Neutrophil (primary cell): Measurements from ENCODE around the gene HSD17B8.

Experiments used
- H3K27ac ChIP-seq: fragments of 200-600 bp; sonication (generic); 2 replicates; pipeline ENCODE4 v1.5.1; 2016; ENCODE audit warnings: mild to moderate bottlenecking, moderate library complexity
- H3K27me3 ChIP-seq: fragments of 200-600 bp; sonication (generic); 2 replicates; pipeline ENCODE4 v1.6.0; 2016; ENCODE audit warnings: mild to moderate bottlenecking
- H3K36me3 ChIP-seq: fragments of 200-600 bp; sonication (generic); 2 replicates; pipeline ENCODE4 v1.5.1; 2017
- H3K4me1 ChIP-seq, 2 experiments: fragments of 200-600 bp in 1 of 2; sonication (generic) in 1 of 2; 1 replicate in 1 of 2; 2 replicates in 1 of 2; pipeline versions ENCODE4 v1.5.1 to v1.6.1; 2013 to 2016; ENCODE audit warnings: low read depth in 1 of 2, low read length in 1 of 2, mild to moderate bottlenecking in 1 of 2, moderate library complexity in 1 of 2; ENCODE audit not compliant: control insufficient read depth in 1 of 2, insufficient read depth in 1 of 2
- H3K4me3 ChIP-seq, 2 experiments: fragments of 200-600 bp in 1 of 2; sonication (generic) in 1 of 2; 1 replicate in 1 of 2; 2 replicates in 1 of 2; pipeline ENCODE4 v1.5.1; 2013 to 2016; ENCODE audit warnings: low read depth in 1 of 2, low read length in 1 of 2, mild to moderate bottlenecking in 1 of 2, moderate library complexity in 1 of 2
- H3K9me3 ChIP-seq: fragments of 200-600 bp; sonication (generic); 2 replicates; pipeline ENCODE4 v1.5.1; 2016
- TF ChIP-seq, protein P1 (sequence below): fragments of 200-600 bp; sonication (generic); IDR thresholded peaks from 2 replicates; pipeline ENCODE4 v1.5.1; 2016; ENCODE audit warnings: antibody characterized with exemption

The HSD17B8 gene

DNA sequence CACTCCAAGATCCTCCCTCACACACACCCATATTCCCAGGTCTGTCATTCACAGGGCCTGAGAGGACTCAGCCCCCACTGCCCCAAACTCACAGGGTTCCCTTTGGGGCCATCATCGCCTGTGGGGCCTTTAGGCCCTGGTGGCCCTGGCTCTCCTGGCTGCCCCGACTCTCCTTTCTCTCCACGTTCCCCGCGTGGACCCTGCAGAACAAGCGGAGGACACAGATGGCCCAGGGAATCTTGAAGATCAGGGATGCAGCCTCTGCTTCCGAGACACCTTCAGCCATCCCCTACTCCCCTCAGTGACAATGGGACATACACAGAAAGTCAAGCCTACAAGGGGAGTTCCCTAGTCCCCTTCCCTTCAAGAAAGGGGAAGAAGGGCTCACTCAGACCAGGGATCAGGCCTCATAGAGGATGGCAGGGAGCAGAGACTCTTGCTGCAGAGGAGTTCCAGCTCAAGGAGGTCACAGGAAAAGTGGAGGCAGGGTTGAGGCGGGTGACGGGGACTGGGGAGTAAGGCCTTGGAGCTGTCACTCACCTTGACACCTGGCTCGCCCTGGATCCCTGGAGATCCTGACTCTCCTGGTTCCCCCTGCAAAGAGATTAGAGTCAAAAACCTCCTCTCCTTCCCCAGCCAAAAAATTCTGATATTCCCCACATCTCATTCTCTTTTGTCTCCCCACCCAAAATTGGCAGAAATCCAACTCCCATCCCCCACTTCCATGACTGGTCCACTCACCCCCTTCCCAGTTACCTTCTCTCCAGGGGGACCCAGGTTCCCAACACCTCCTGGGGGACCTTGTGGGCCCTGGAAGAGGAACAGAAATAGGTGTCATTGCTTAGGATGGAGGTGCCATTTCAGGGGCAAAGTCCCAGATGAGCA lies 34.9 kb upstream of the HSD17B8 start:
- Histone ChIP-seq H3K9me3 (no peaks in the 10 kb centered on the region), H3K4me3 (no peak overlapping the region), H3K27ac (no peak overlapping the region), H3K4me1 (no peaks in the 10 kb centered on the region), H3K36me3 (no peaks in the 10 kb centered on the region), H3K27me3 (peaks cover 1% of the 10 kb centered on the region)
- TF ChIP-seq, protein P1, sequence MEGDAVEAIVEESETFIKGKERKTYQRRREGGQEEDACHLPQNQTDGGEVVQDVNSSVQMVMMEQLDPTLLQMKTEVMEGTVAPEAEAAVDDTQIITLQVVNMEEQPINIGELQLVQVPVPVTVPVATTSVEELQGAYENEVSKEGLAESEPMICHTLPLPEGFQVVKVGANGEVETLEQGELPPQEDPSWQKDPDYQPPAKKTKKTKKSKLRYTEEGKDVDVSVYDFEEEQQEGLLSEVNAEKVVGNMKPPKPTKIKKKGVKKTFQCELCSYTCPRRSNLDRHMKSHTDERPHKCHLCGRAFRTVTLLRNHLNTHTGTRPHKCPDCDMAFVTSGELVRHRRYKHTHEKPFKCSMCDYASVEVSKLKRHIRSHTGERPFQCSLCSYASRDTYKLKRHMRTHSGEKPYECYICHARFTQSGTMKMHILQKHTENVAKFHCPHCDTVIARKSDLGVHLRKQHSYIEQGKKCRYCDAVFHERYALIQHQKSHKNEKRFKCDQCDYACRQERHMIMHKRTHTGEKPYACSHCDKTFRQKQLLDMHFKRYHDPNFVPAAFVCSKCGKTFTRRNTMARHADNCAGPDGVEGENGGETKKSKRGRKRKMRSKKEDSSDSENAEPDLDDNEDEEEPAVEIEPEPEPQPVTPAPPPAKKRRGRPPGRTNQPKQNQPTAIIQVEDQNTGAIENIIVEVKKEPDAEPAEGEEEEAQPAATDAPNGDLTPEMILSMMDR = no peak

DNA sequence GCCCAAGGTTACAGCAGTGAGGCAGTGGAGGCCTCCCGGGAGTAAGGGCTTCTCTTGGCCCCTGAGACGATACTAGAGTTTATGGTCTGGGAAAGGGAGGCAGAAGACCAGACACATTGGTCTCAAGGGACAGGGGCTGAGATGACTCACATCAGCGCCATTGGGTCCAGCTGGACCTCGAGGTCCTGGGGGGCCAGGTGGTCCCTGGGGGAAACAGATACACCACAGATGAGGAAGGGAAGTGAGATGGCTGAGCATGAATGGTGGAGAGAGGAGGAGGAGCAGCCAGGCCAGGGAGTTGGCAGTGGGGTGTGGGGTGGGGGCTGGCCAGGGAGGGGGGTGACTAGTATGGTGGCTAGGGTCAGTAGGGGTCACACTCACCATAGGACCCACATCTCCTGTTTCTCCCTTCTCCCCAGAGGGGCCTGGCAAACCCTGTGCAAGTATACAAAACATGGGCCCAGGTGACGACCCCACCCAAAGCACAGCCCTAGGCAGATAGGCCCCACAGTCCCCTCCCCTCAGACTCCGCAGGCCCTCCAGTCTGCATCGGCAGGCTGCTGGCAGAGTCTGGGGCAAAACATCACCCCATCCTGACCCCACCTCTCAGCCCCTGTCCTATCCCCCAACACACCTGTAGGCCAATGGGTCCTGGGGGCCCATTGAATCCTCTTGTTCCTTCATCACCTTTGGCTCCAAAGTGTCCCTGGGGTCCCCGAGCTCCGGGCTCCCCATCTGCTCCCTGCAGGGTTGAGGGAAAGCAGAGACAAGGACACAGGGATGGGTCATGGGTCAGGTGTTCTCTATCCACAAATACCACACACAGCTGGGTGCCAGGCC lies 34.1 kb upstream of the HSD17B8 start:
- H3K27me3 ChIP-seq = peaks cover 10% of the 10 kb centered on the region
- TF ChIP-seq, protein P1 = no peak
- no peaks in the 10 kb centered on the region for H3K36me3 ChIP-seq
- H3K4me3 ChIP-seq = no peak overlapping the region
- no peak overlapping the region for H3K27ac ChIP-seq
- H3K9me3 ChIP-seq = no peaks in the 10 kb centered on the region
- H3K4me1 ChIP-seq = no peaks in the 10 kb centered on the region

DNA sequence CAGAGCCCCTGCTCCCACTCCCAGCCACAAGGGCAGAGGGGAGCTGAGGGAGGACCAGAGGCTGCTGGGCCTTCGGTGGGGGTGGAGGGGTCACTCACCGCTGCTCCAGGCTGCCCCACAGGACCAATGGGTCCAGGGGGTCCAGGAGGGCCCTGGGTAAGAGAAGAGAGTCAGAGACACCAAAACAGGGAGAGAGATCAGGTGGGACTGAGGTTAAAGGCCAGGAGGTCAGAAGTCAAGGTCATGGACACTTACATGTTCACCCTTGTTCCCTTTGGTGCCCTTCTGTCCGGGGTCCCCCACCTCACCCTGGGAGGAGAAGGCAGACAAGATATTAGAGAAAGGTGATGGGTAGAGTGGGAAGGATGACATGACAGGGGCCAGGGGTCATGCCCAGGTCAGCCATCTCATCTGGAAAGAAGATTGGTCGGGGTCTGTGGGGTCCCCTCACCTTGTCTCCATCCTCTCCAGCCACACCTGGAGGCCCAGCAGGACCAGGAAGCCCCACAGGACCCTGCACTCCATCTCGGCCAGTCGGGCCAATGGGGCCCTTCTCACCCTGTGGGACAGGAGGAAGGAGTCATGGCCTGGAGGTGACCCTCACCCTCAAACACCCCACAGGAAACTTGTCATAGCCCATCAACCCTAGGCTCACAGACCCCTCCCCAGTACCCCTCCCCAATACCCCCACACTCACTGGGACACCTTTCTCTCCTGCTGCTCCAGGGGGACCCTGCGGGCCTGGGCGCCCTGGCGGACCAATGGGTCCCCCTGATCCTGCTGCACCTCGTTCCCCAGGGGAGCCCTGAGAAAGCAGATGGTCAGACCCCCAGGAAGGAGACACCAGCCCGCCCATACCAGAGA lies 33.2 kb upstream of the HSD17B8 start:
- Histone ChIP-seq H3K27me3 (peaks cover 11% of the 10 kb centered on the region), H3K36me3 (no peaks in the 10 kb centered on the region), H3K9me3 (no peaks in the 10 kb centered on the region), H3K4me1 (no peaks in the 10 kb centered on the region), H3K4me3 (no peak overlapping the region), H3K27ac (no peak overlapping the region)
- TF ChIP-seq, protein P1 = no peak

DNA sequence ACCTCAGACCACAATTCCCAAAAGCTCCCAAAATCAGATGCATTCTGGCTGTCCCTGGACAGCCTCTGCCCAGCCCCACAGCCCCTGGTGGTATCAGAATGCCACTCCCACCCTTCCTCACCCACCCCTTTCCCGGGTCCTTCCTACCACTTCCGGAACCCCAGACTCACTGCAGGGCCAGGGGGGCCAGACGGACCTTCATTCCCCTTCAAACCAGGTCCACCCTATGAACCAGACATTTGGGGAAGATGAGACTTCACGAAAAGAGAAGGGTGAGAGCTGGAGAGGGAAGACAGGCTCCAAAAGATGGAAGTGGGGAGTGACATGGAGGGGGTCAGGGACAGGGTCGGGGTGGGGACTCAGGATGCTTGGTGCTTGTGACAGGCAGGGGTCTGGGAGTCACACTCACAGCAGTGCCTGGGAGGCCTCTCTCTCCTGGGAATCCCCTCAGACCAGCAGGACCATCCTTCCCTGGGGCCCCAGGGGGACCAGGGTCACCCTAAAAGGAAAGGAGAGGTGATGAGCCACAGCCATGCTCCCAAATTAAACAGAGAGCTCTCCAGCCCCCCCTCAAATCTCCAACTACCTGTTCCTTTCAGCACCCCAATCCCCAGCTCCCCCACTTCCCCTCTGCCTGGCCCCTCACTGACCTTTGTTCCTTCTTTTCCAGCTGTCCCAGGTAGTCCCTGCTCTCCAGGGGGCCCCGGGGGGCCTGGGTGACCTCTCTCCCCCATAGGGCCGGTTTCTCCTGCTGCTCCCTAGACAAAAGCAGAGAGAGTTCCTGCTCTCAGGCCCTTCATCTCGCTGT lies 32.4 kb upstream of the HSD17B8 start:
- H3K9me3 ChIP-seq = no peaks in the 10 kb centered on the region
- no peaks in the 10 kb centered on the region for H3K4me1 ChIP-seq
- no peaks in the 10 kb centered on the region for H3K36me3 ChIP-seq
- peaks cover 11% of the 10 kb centered on the region for H3K27me3 ChIP-seq
- no peak overlapping the region for H3K4me3 ChIP-seq
- H3K27ac ChIP-seq = no peak overlapping the region
- TF ChIP-seq, protein P1 = no peak
